HT1080 (cell line): ENCODE data around the gene SPATA16. TPM values are rescaled to one million over a fixed set of nuclear protein-coding genes. Genes with fewer than 3 reads are reported as not detected.

Source experiments
- DNase-seq: peaks from one replicate; pipeline ENCODE4 v3.0.0-alpha.2; 2015; ENCODE audit warnings: low read depth
- total RNA-seq: library from RNA; depleted of rRNA; stranded (reverse); fragments of >200 nt; shearing (Covaris generic); gene quantifications from 2 replicates; pipeline ENCODE4 v1.2.3, GENCODE V29; 2014

SPATA16 gene
- total RNA-seq, 1 experiment from 2014 or later = not detected

- no peak for DNase-seq
Observed at GRCh38 chr3:172844428-172844827, 296.6 kb downstream of the SPATA16 start.

GRCh38 chr3:172840913-172841312 is 300.1 kb downstream of the SPATA16 start:
- no peak for DNase-seq

- no peak for DNase-seq
Observed at GRCh38 chr3:172840463-172840862, 300.6 kb downstream of the SPATA16 start.

GRCh38 chr3:172839679-172840078 is 301.4 kb downstream of the SPATA16 start:
- no peak for DNase-seq
